Activated CD4-positive, alpha-beta T cell treated with anti-CD3 and anti-CD28 coated beads, Interleukin-2, Interleukin-6, amounts not matched to agents 100 ng/mL and 50 ng/mL, durations not matched to agents 16 hours and 8 hours (primary cell): ENCODE results near the gene CD69.

Source experiments
- DNase-seq: peaks from one replicate; pipeline ENCODE4 v3.0.0-alpha.2; 2020

Gene CD69

DNA sequence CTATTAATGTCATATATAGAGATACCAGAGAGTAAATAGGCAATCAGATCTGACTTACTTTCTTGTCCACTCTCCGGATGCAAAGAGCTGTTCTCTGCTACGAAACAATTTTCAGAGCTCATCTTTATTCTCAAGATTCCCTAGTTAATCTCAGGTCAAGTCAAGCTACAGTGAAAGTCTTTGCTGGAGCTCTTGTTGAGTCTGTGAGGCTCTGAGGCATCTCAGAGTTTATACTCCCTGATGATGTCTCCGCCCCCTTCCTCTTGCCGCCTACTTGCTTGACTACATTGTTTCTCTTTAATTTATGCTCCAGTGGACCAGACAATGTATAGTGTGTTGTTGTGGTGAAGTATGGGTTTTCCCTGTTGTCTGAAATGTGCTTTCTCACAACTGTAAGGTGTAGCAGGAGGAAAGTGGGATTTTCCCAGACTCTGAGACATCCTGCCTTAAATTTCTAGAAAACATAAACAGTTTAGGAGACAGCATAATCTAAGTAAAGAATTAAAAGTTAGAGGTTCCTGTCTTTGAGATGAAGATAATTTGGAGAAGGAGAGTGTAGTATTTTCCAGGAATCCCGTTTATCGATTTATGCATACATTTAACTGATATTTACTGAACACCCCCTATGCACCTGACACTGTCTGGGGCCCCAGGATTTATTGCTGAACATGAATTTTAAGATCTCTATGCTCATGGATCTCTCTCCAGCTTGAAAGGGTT, at the start of gene CD69:
TSS of gene CD69 (minus strand) at position 203 of the 720 bp plus-strand sequence. CDS start at position 122, 81 bp downstream.
- DNase-seq, result peak; percentile 90

DNA sequence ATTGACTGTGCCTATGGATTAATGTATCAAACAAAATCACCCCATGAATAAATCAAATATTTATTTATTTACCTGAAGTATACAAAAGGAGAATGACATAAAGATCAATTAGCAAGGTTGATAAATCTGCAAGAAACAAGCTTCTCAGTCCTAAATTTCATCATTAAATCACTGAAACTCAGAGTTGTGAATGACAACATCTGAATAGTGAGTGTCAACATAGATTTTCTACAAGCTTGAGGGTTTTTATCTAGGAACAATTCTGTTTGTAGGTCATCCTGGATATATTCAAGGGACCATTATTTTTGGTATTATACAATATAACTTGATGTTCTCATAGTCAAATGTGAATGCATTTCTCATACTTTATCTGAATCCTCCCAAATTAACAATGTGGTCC, 49.2 kb upstream of the CD69 start:
- no peak for DNase-seq

GRCh38 chr12:9809338-9809737, 48.6 kb upstream of the CD69 start:
- DNase-seq, result no peak

DNA sequence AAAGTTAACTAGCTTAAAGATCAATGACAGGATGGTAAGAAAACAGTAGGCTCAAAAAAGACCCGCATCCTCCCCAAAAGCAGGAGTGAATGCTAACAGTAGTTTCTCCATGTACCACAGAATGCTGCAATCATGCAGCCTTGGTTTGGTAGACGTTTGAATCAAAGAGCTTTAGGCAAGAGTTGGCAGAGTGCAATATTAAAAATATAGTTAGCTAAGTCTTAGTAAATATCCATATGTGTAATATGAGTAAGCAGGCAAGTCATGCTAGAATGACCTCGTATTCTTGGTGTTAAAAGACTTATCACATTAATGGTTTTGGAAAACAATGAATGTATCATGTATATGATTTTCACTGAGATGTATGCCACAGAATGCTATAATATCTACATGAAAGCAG, 47.8 kb upstream of the CD69 start:
- no peak for DNase-seq

DNA sequence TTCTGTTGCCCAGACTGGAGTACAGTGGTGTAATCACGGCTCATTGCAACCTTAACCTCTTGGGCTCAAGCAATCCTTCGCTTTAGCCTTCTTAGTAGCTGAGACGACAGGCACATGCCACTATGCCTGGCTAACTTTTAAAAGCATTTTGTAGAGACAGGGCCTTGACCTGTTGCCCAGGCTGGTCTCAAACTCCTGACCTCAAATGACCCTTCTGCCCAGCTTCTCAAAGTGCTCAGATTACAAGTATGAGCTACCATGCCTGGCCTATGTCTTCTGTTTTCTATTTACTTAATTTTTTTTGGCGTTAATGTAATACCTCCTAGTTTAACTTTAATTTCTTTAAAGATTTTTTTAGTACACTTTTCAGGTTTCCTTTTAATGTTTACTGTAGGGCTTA, 46.0 kb upstream of the CD69 start:
- no peak for DNase-seq

GRCh38 chr12:9805883-9806282, 45.2 kb upstream of the CD69 start:
- DNase-seq, result no peak

DNA sequence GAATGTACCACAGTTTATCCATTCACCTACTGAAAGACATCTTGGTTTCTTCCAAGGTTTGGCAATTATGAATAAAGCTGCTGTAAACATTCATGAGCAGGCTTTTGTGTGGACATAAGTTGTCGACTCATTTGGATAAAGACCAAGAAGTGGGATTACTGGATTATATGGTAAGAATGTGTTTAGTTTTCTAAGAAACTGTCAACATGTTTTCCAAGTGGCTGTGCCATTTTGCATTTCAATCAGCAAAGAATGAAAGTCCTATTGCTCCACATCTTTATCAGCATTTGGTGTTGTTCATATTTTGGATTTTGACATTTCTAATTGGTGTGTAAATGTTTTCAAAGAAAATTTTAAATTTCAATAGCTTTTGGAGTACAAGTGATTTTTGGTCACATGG, 39.3 kb upstream of the CD69 start:
- DNase-seq, result no peak

- peak; percentile 89 for DNase-seq
These were observed 37.3 kb upstream of the CD69 start for GRCh38 chr12:9797722-9798619.

DNA sequence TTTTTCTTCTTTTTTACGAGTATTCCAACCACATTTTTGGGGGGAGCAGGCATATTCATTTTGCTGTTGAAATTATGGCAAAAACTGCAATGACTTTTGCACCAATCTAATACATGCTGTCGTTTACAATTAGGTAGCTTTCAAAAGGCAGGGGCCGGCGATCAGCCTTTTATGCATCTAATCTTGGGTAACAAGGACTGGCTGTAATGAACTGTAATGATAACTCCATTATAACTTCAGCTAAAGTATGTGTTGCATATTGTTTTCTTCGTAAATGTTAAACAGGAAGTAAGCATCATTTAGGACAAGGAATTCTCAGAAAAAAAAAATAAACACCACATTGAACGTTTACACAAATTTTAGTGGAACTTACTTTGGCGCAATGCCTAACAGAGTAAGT, 36.3 kb upstream of the CD69 start:
- peak; percentile 23 for DNase-seq

DNA sequence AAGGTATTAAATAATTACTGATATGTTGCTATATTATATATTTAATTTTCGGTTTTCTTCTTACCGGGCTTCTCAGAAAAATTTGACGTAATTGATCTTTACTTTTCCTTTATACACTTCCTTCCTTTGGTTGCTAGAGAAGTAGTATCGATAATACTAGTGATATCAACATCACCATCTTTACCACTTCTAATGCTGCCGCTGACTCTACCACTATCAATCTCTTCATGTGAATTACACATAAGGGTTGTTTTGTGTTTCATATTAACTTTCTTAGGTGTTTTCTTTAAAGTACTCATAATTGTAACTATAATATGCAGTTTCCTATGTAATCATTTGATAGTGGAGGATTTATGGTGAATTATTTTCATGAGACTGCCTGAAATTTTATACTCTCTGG, 35.6 kb upstream of the CD69 start:
- DNase-seq, result peak; percentile 55

GRCh38 chr12:9795945-9796344, 35.2 kb upstream of the CD69 start:
- DNase-seq, result no peak

- DNase-seq, result peak; percentile 49
These were observed 33.9 kb upstream of the CD69 start for GRCh38 chr12:9794484-9795093.

- DNase-seq, result peak; percentile 40
These were observed 33.2 kb upstream of the CD69 start for GRCh38 chr12:9793779-9794395.

- DNase-seq, result peak; percentile 74
These were observed 32.4 kb upstream of the CD69 start for GRCh38 chr12:9792961-9793617.

GRCh38 chr12:9792185-9792900, 31.6 kb upstream of the CD69 start:
- DNase-seq, result no peak

DNA sequence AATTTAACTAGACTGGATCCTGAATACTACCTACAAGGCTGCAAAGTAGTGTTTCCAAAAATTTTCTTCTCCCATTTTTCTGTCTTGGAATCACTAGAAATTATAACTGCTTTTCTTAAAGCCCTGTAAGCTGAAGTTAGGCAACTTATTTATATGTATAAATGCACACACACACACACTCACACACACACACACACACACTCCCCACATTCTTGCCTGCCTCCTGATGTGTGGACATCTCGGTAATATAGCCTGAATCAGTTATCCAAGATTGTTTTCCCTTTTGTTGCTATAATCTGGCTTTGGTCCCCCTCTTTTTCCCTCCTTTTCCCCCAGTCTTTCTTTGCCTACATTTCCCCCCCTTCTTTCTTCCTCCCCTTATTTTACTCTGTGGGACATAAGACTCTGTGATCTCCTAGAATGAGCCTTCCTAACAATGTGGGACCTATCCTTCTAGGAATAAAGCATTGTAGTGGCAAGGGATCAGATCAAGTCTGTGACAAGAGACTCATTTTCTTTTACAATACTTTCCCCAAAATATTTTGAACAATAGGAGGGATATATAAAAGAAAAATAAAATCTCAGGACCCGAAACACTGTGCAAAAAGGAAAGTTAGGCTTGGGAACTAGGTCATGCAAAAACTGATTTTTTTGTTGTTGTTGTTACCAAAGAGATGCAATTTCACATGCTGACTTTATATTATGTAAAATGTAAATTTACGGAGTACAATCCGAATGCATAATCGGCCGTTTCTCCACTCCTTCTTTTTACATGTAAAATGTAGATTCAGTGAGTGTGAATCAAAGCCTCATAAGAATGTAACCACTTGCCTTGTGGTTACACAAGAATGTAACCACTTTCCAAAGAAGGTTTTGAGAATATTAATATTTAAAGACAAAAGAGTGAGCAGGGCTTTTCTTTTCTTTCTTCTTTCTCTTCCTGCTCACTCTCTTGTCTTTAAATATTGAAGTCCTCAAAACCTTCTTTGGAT, 26.3 kb upstream of the CD69 start:
- DNase-seq, result no peak

- no peak for DNase-seq
These were observed 24.1 kb upstream of the CD69 start for GRCh38 chr12:9784816-9785215.

DNA sequence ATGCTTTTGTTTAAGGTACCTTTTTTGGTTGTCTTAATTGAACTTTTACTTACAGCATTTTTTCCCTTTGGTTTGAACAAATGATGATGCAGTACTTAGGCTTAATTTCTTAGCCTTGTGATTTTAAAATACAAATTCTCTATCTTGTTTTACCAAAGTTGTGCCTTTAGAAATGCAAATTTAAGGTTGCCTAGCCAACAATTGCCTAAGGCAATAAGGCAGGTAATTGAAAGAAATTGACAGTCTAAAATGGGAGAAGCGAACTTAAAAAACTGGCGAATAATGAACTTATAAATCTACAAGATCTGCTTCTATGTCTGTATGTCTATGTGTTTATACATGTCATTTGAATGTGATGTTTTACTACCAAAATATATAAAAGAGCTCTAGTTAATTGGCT, 23.6 kb upstream of the CD69 start:
- no peak for DNase-seq

DNA sequence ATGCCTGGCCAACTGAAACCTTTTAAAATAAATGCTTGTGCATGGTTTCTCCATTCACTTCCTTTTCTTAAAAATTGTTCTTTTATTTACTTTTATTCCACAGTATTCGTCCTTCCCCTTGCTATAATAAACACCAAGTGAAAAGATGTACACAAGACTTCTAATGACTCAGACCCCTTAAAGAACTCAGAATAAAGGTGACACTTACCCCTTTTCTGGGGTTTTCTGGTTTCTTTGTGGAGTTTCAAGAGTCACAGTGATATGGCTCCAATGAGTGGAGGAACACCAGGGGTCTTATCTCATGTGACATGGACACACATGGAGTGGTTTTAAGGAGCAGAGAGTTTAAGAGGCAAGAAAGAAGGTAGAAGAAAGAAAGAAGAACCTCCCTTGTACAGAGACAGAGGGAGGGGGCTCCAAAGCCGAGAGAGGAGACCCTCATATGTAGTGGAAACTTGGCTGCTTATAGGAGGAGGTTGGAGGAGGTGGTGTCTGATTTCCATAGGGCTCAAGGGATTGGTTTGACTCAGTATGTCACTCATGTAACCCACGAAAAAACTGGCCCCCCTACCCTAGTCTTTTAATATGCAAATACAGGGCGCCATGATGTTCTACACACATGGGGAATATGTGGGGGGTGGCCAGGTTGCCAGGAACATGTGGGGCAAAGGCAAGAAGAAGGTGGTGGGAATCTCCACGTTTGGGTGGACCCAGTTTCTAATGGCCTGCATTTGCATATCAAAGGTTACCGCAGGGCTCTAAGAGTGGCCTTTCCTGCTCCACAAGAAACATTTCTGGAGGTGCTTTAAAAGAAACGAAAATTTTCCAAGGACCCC, 22.1 kb upstream of the CD69 start:
- DNase-seq, result no peak

GRCh38 chr12:9781360-9781759, 20.7 kb upstream of the CD69 start:
- no peak for DNase-seq
